HCT116 (cell line): Measurements from ENCODE around the gene CCDC158. TPM values are rescaled to one million over a fixed set of nuclear protein-coding genes. Genes with fewer than 3 reads are reported as not detected.

Experiments used
- ATAC-seq: fragments of 200-7000 bp; cut with Tn5 transposase; 2 replicates; pipeline ENCODE4 v1.9.1; 2020; ENCODE audit warnings: mild to moderate bottlenecking, moderate library complexity
- BruUV-seq: library from RNA; stranded (reverse); fragments of 400-500 nt; replicated peaks from 2 replicates; lab custom pipeline; 2021; lab: Mats Ljungman, UMichigan
- CTCF ChIA-PET: fragments of 300-600 bp; sonication (Branson Sonifier 250); formaldehyde crosslinking; loops from one replicate; lab custom pipeline; 2021; ENCODE audit warnings: antibody characterized with exemption; lab: Charles Lee
- POLR2A ChIA-PET: fragments of 300-600, 350-600 bp; sonication (Branson Sonifier 250); formaldehyde crosslinking; loops from one replicate; lab custom pipeline; 2021; ENCODE audit warnings: antibody characterized with exemption; lab: Charles Lee
- RAD21 ChIA-PET, 2 experiments: fragments of 300-600 bp; sonication (Branson Sonifier 250); formaldehyde crosslinking; loops; one replicate each; lab custom pipeline; 2023; ENCODE audit warnings: low total read pairs in 2 of 2; ENCODE audit not compliant: uncharacterized antibody in 2 of 2, unreplicated experiment in 2 of 2, low non-redundant PET in 1 of 2; lab: Charles Lee
- DNase-seq: peaks from one replicate; pipeline ENCODE4 v3.0.0-alpha.2; 2010; ENCODE audit warnings: low read depth, low spot score
- H2AFZ ChIP-seq: fragments of 200-600 bp; shearing (Covaris generic), sonication (generic); 2 replicates; pipeline ENCODE4 v1.6.1; 2017; ENCODE audit warnings: low read depth, mixed run types, mixed read lengths, antibody characterized with exemption, low read length; ENCODE audit not compliant: poor library complexity, severe bottlenecking
- H3K27ac ChIP-seq: 2 replicates; pipeline ENCODE4 v1.5.1; 2012; ENCODE audit warnings: low read depth, low read length
- H3K27me3 ChIP-seq: fragments of 200-600 bp; sonication (generic); 2 replicates; pipeline ENCODE4 v1.6.1; 2016; ENCODE audit warnings: mixed run types, low read length, mixed read lengths; ENCODE audit not compliant: insufficient read depth
- H3K36me3 ChIP-seq, 2 experiments: fragments of 200-500 bp in 1 of 2; fragments of 200-600 bp in 1 of 2; sonication (Bioruptor generic) in 1 of 2; sonication (generic) in 1 of 2; 2 replicates each; pipeline versions ENCODE4 v1.5.1 to v1.6.1; 2014 to 2016; ENCODE audit warnings: low read length in 2 of 2, inconsistent platforms in 1 of 2, mixed read lengths in 1 of 2, mixed run types in 1 of 2; ENCODE audit not compliant: insufficient read depth in 2 of 2, control insufficient read depth in 1 of 2
- H3K4me1 ChIP-seq, 2 experiments: fragments of 200-600 bp in 1 of 2; sonication (generic) in 1 of 2; 2 replicates each; pipeline versions ENCODE4 v1.5.1 to v1.6.1; 2012 to 2017; ENCODE audit warnings: low read length in 2 of 2, inconsistent platforms in 1 of 2, mild to moderate bottlenecking in 1 of 2, mixed read lengths in 1 of 2, mixed run types in 1 of 2, moderate library complexity in 1 of 2; ENCODE audit not compliant: insufficient read depth in 2 of 2, control insufficient read depth in 1 of 2
- H3K4me2 ChIP-seq: fragments of 200-600 bp; sonication (generic); 2 replicates; pipeline ENCODE4 v1.6.1; 2017; ENCODE audit warnings: mixed run types, low read length, mixed read lengths
- H3K4me3 ChIP-seq, 2 experiments: fragments of 200-600 bp in 1 of 2; sonication (generic) in 1 of 2; replicated peaks in 1 of 2; 2 replicates each; pipeline ENCODE4 v1.5.1; 2011 to 2016; ENCODE audit warnings: low read length in 2 of 2, control low read depth in 1 of 2, low read depth in 1 of 2, mild to moderate bottlenecking in 1 of 2, mixed read lengths in 1 of 2, mixed run types in 1 of 2
- H3K79me2 ChIP-seq: fragments of 200-600 bp; sonication (generic); 2 replicates; pipeline ENCODE4 v1.6.1; 2017; ENCODE audit warnings: mild to moderate bottlenecking, mixed run types, low read length, moderate library complexity, mixed read lengths; ENCODE audit not compliant: insufficient read depth
- H3K9ac ChIP-seq: fragments of 200-600 bp; sonication (generic); 2 replicates; pipeline ENCODE4 v1.6.1; 2016; ENCODE audit warnings: low read length, mixed read lengths
- H3K9me2 ChIP-seq: fragments of 200-600 bp; sonication (generic), shearing (Covaris generic); 2 replicates; pipeline ENCODE4 v1.6.1; 2017; ENCODE audit warnings: mixed run types, mild to moderate bottlenecking, moderate library complexity; ENCODE audit not compliant: insufficient read depth
- H3K9me3 ChIP-seq, 2 experiments: fragments of 200-500 bp in 1 of 2; fragments of 200-600 bp in 1 of 2; sonication (Bioruptor generic) in 1 of 2; sonication (generic) in 1 of 2; 2 replicates each; pipeline ENCODE4 v1.6.1; 2014 to 2017; ENCODE audit warnings: low read length in 2 of 2, mixed read lengths in 2 of 2, inconsistent platforms in 1 of 2, low read depth in 1 of 2, mild to moderate bottlenecking in 1 of 2, mixed run types in 1 of 2, moderate library complexity in 1 of 2; ENCODE audit not compliant: control insufficient read depth in 1 of 2, insufficient read depth in 1 of 2
- H4K20me1 ChIP-seq: fragments of 200-600 bp; sonication (generic), shearing (Covaris generic); 2 replicates; pipeline ENCODE4 v1.6.1; 2017; ENCODE audit warnings: mixed run types, mild to moderate bottlenecking, moderate library complexity; ENCODE audit not compliant: insufficient read depth
- ATF3 ChIP-seq: IDR thresholded peaks from 2 replicates; pipeline ENCODE4 v1.6.1; 2012
- EGR1 ChIP-seq: IDR thresholded peaks from 2 replicates; pipeline ENCODE4 v1.6.1; 2012; ENCODE audit warnings: low read depth
- ELF1 ChIP-seq: IDR thresholded peaks from 2 replicates; pipeline ENCODE4 v1.6.1; 2012; ENCODE audit warnings: low read depth, borderline replicate concordance
- POLR2A ChIP-seq: IDR thresholded peaks from 2 replicates; pipeline ENCODE4 v1.7.0; 2011; ENCODE audit warnings: borderline replicate concordance; ENCODE audit not compliant: insufficient read depth, insufficient read length; ENCODE audit errors: extremely low read depth
- POLR2AphosphoS5 ChIP-seq: IDR thresholded peaks from 2 replicates; pipeline ENCODE4 v1.6.1; 2011; ENCODE audit warnings: mild to moderate bottlenecking, low read depth, low read length, moderate library complexity
- RAD21 ChIP-seq: IDR thresholded peaks from 2 replicates; pipeline ENCODE4 v1.6.1; 2012; ENCODE audit warnings: low read depth, mild to moderate bottlenecking
- SIN3A ChIP-seq: IDR thresholded peaks from 2 replicates; pipeline ENCODE4 v1.6.1; 2012; ENCODE audit warnings: low read depth
- SRF ChIP-seq: IDR thresholded peaks from 2 replicates; pipeline ENCODE4 v1.6.1; 2012; ENCODE audit warnings: low read depth
- TCF7L2 ChIP-seq: IDR thresholded peaks from 2 replicates; pipeline ENCODE4 v1.7.0; 2011; ENCODE audit warnings: borderline replicate concordance, inconsistent platforms; ENCODE audit not compliant: insufficient read depth, insufficient read length; ENCODE audit errors: extremely low read depth
- YY1 ChIP-seq: IDR thresholded peaks from 2 replicates; pipeline ENCODE4 v1.6.1; 2011; ENCODE audit warnings: low read length, low read depth, moderate library complexity, mild to moderate bottlenecking; ENCODE audit not compliant: insufficient replicate concordance; ENCODE audit errors: extremely low read depth
- ZBTB33 ChIP-seq: IDR thresholded peaks from 2 replicates; pipeline ENCODE4 v1.6.1; 2011; ENCODE audit warnings: mild to moderate bottlenecking, low read length, moderate library complexity; ENCODE audit not compliant: insufficient replicate concordance; ENCODE audit errors: extremely low read depth
- intact Hi-C: fragments of 100-400 bp; cut with micrococcal nuclease; formaldehyde crosslinking; loops from 2 replicates; pipeline ENCODE4 v1.10.0; 2022
- total RNA-seq: library from RNA; stranded (reverse); gene quantifications from one replicate; pipeline ENCODE4 v1.2.1, GENCODE V29; 2021; ENCODE audit not compliant: unreplicated experiment
- TF ChIP-seq, protein P1 (sequence below): IDR thresholded peaks from 2 replicates; pipeline ENCODE4 v1.6.1; 2012

CCDC158 gene
- total RNA-seq, 1 experiment from 2014 or later: not detected

- TF ChIP-seq SRF (no peak), POLR2A (no peak), EGR1 (no peak), TCF7L2 (no peak), SIN3A (no peak), POLR2AphosphoS5 (no peak), YY1 (no peak), ATF3 (no peak)
- TF ChIP-seq, protein P1, sequence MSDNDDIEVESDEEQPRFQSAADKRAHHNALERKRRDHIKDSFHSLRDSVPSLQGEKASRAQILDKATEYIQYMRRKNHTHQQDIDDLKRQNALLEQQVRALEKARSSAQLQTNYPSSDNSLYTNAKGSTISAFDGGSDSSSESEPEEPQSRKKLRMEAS: no peak
- Histone ChIP-seq H3K9ac (no peak overlapping the region), H3K27ac (no peak overlapping the region), H3K79me2 (no peaks in the 10 kb centered on the region), H3K4me2 (no peak overlapping the region), H3K9me2 (no peaks in the 10 kb centered on the region), H2AFZ (no peak overlapping the region), H3K4me1 (peaks cover 3 to 8% of the 10 kb centered on the region in 2 experiments; a peak in 2 of 4 replicates), H3K4me3 (no peak overlapping the region), H3K9me3 (no peaks in the 10 kb centered on the region), H4K20me1 (no peaks in the 10 kb centered on the region), H3K36me3 (no peaks in the 10 kb centered on the region), H3K27me3 (no peaks in the 10 kb centered on the region)
- DNase-seq (no peak), ATAC-seq (no peak)
- RAD21 ChIA-PET: no interaction called here
- intact Hi-C loops: no loop called here
- POLR2A ChIA-PET: no interaction called here
- BruUV-seq: no TSS peak
- CTCF ChIA-PET: no interaction called here
Observed at GRCh38 chr4:76381986-76382385, 39.0 kb downstream of the CCDC158 start.

DNA sequence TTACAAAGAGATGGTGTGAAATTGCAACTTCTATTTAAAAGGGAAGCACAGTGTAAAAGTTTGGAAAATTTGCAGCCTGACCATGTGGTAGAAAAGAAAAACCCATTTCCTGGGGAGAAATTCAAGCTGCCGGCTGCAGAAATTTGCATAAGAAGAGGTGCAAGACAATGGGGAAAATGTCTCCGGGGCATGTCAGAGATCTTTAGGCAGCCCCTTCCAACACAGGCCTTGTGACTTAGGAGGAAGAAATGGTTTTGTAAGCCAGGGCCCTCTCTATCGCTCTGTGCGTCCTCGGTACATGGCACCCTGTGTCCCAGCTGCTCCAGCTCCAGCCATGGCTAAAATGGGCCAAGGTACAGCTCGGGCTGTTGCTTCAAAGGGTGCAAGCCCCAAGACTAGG lies 40.4 kb downstream of the CCDC158 start:
- no peak overlapping the region for H3K9ac ChIP-seq
- H3K27ac ChIP-seq: no peak overlapping the region
- no peaks in the 10 kb centered on the region for H3K9me2 ChIP-seq
- no peaks in the 10 kb centered on the region for H3K9me3 ChIP-seq
- no peak for TF ChIP-seq ELF1
- TF ChIP-seq RAD21: no peak
- TF ChIP-seq ZBTB33: no peak
- no peak for DNase-seq
- ChIA-PET RAD21 (no interaction called here), POLR2A (no interaction called here), CTCF (no interaction called here)
- no peak overlapping the region for H2AFZ ChIP-seq
- no peaks in the 10 kb centered on the region for H3K79me2 ChIP-seq
- intact Hi-C loops: no loop called here
- no peaks in the 10 kb centered on the region for H3K27me3 ChIP-seq
- no peaks in the 10 kb centered on the region for H4K20me1 ChIP-seq
- BruUV-seq: no TSS peak
- H3K36me3 ChIP-seq: no peaks in the 10 kb centered on the region
- no peak for ATAC-seq
- no peak overlapping the region for H3K4me3 ChIP-seq
- no peak overlapping the region for H3K4me2 ChIP-seq
- peaks cover 3 to 8% of the 10 kb centered on the region in 2 experiments; a peak in 2 of 4 replicates for H3K4me1 ChIP-seq
